ENCODE measurements around the gene ME1. TPM values are rescaled to one million over a fixed set of nuclear protein-coding genes. Genes with fewer than 3 reads are reported as not detected.
A peak's percentile ranks its signal among the peaks of the same experiment; 100 is the strongest.

ME1 gene
- total and polyA plus RNA-seq, 2 of the 13 experiments (the other 11 are each of a cell fraction or from before 2014, with no cell fraction given), result not detected

DNA sequence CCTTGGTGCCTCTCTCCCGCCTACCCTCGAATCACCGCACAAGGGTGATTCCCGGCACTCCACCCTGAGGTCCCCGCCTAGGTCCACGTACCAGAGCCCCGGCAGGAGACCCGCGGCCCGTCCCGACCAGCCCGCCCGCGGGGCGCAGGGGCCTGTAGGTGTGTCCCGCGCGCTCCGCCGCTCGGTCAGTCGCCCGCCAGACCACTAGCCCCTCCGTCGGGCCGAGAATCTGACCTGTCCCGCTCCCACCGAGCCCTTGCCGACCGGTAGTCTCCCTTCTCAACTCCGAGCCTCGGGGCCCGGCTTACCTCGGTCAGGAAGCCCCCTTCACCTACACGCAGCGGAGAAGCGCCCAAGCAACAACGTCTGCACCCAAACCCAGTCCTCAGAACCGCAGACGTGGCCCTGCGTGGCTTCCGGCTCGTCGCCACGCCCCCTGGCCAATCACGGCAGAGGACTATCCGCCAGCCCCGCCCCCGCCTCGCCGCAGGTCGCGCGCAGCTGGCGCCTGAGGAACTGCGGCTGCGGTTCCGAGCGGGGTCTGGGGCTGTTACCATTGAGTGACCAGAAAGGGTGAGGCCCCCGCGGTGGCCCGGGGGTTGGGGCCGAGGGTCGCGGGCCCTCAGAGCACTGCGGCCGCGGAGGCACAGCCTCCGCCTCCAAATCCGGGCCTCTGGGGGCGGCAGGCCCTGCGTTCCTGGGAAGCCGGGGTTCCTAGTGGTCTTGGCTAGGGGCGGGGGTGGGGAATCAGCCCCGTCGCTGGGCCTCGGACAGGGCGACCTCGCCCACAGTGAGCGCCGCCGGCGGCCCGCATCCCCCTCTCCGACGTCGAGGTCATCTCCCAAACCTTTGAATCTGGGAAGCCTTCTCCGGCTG lies 237.7 kb downstream of the ME1 start, which contains the start of the genes PGM3 and RWDD2A (continued):
- TF ChIP-seq, protein P1, sequence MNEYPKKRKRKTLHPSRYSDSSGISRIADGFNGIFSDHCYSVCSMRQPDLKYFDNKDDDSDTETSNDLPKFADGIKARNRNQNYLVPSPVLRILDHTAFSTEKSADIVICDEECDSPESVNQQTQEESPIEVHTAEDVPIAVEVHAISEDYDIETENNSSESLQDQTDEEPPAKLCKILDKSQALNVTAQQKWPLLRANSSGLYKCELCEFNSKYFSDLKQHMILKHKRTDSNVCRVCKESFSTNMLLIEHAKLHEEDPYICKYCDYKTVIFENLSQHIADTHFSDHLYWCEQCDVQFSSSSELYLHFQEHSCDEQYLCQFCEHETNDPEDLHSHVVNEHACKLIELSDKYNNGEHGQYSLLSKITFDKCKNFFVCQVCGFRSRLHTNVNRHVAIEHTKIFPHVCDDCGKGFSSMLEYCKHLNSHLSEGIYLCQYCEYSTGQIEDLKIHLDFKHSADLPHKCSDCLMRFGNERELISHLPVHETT (CRISPR knock-in tag; conservative IDR thresholded peaks at IDR 0.05), result peak; percentile 56; the same call in 1 of the 2 replicates
- TF ChIP-seq PITX1 (CRISPR knock-in tag; IDR thresholded peaks at IDR 0.05) (peak; percentile 50; the same call in 1 of the 2 replicates), NPAS2 (CRISPR knock-in tag; IDR thresholded peaks at IDR 0.05; ENCODE audit: borderline replicate concordance) (no peak), HNF4G (IDR thresholded peaks at IDR 0.05; ENCODE audit: borderline replicate concordance, low read depth, low read length) (no peak), HNF4G (CRISPR knock-in tag; IDR thresholded peaks at IDR 0.05; ENCODE audit: borderline replicate concordance, low read depth) (peak; percentile 69; the same call in 1 of the 2 replicates), THAP11 (CRISPR knock-in tag; IDR thresholded peaks at IDR 0.05) (peak; percentile 52; the same call in 1 of the 2 replicates), ZNF383 (CRISPR knock-in tag; IDR thresholded peaks at IDR 0.05; ENCODE audit: borderline replicate concordance) (no peak), TBP (CRISPR knock-in tag; IDR thresholded peaks at IDR 0.05) (no peak), KMT2A (CRISPR knock-in tag; IDR thresholded peaks at IDR 0.05) (peak; percentile 81), KLF12 (CRISPR knock-in tag; IDR thresholded peaks at IDR 0.05; ENCODE audit: borderline replicate concordance) (peak; percentile 42; the same call in 1 of the 2 replicates), ZNF292 (CRISPR knock-in tag; IDR thresholded peaks at IDR 0.05; ENCODE audit: borderline replicate concordance, low read depth) (no peak), ZNF619 (CRISPR knock-in tag; IDR thresholded peaks at IDR 0.05) (peak; percentile 97), KDM2A (CRISPR knock-in tag; IDR thresholded peaks at IDR 0.05; ENCODE audit: borderline replicate concordance, low read depth) (peak; percentile 81), NR2F6 (IDR thresholded peaks at IDR 0.05) (no peak), NR2F6 (CRISPR knock-in tag; IDR thresholded peaks at IDR 0.05) (no peak), YEATS2 (CRISPR knock-in tag; IDR thresholded peaks at IDR 0.05; ENCODE audit: borderline replicate concordance) (peak; percentile 71; the same call in 1 of the 2 replicates), ASH2L (IDR thresholded peaks at IDR 0.05; ENCODE audit: insufficient read length, low read depth, low read length) (peak; percentile 84), ZNF468 (CRISPR knock-in tag; IDR thresholded peaks at IDR 0.05) (no peak), ZBTB1 (CRISPR knock-in tag; IDR thresholded peaks at IDR 0.05; ENCODE audit: borderline replicate concordance) (peak; percentile 40; the same call in 1 of the 2 replicates), CBX2 (IDR thresholded peaks at IDR 0.05; ENCODE audit: low read depth, low read length) (no peak), CBX2 (CRISPR knock-in tag; IDR thresholded peaks at IDR 0.05; ENCODE audit: low read depth) (no peak), ZBTB7A (CRISPR knock-in tag; IDR thresholded peaks at IDR 0.05) (peak; percentile 60), ZNF24 (IDR thresholded peaks at IDR 0.05) (no peak), KDM1A (CRISPR knock-in tag; IDR thresholded peaks at IDR 0.05) (no peak)
- TF ChIP-seq, protein P2, sequence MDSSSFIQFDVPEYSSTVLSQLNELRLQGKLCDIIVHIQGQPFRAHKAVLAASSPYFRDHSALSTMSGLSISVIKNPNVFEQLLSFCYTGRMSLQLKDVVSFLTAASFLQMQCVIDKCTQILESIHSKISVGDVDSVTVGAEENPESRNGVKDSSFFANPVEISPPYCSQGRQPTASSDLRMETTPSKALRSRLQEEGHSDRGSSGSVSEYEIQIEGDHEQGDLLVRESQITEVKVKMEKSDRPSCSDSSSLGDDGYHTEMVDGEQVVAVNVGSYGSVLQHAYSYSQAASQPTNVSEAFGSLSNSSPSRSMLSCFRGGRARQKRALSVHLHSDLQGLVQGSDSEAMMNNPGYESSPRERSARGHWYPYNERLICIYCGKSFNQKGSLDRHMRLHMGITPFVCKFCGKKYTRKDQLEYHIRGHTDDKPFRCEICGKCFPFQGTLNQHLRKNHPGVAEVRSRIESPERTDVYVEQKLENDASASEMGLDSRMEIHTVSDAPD (CRISPR knock-in tag; IDR thresholded peaks at IDR 0.05), result no peak; the same call in 1 of the 2 replicates
